HG03432 (cell line): ENCODE data around the gene PDSS2.
"Not testable (repeated sequence)": the region's sequence is repeated elsewhere in the genome, so short reads cannot be mapped to it uniquely, and the experiment has no call there.

Source experiments
- ATAC-seq: cut with Tn5 transposase; IDR thresholded peaks from one replicate; pipeline ENCODE4 v1.9.1; 2021; ENCODE audit warnings: mild to moderate bottlenecking, moderate library complexity; ENCODE audit not compliant: unreplicated experiment

Gene PDSS2

GRCh38 chr6:107329063-107329860 lies 130.1 kb downstream of the PDSS2 start:
- ATAC-seq: no peak

GRCh38 chr6:107328081-107328480 lies 131.3 kb downstream of the PDSS2 start:
- no peak for ATAC-seq

- no peak for ATAC-seq
Observed at GRCh38 chr6:107323133-107323785, 136.1 kb downstream of the PDSS2 start.

GRCh38 chr6:107321793-107322192 lies 137.6 kb downstream of the PDSS2 start:
- ATAC-seq: no peak

GRCh38 chr6:107319906-107320530 lies 139.3 kb downstream of the PDSS2 start:
- no peak for ATAC-seq

GRCh38 chr6:107318100-107318736 lies 141.1 kb downstream of the PDSS2 start:
- ATAC-seq: peak; percentile 87

GRCh38 chr6:107315114-107315513 lies 144.2 kb downstream of the PDSS2 start:
- ATAC-seq: no peak

- no peak for ATAC-seq
Observed at GRCh38 chr6:107314531-107314939, 144.8 kb downstream of the PDSS2 start.

GRCh38 chr6:107313776-107314175 lies 145.6 kb downstream of the PDSS2 start:
- no peak for ATAC-seq

GRCh38 chr6:107310362-107310761 lies 149.0 kb downstream of the PDSS2 start:
- no peak for ATAC-seq

- no peak for ATAC-seq
Observed at GRCh38 chr6:107308677-107309076, 150.7 kb downstream of the PDSS2 start.

GRCh38 chr6:107305994-107306393 lies 153.4 kb downstream of the PDSS2 start:
- ATAC-seq: not testable (repeated sequence)

- ATAC-seq: no peak
Observed at GRCh38 chr6:107305391-107305790, 154.0 kb downstream of the PDSS2 start.

- no peak for ATAC-seq
Observed at GRCh38 chr6:107304421-107305025, 154.8 kb downstream of the PDSS2 start.

GRCh38 chr6:107293350-107293749 lies 166.0 kb downstream of the PDSS2 start:
- no peak for ATAC-seq

GRCh38 chr6:107292715-107293271 lies 166.6 kb downstream of the PDSS2 start:
- no peak for ATAC-seq

GRCh38 chr6:107290491-107290890 lies 168.9 kb downstream of the PDSS2 start:
- no peak for ATAC-seq

GRCh38 chr6:107289258-107289657 lies 170.1 kb downstream of the PDSS2 start:
- not testable (repeated sequence) for ATAC-seq

GRCh38 chr6:107285683-107286082 lies 173.7 kb downstream of the PDSS2 start:
- not testable (repeated sequence) for ATAC-seq

- ATAC-seq: no peak
Observed at GRCh38 chr6:107284805-107285204, 174.6 kb downstream of the PDSS2 start.

- no peak for ATAC-seq
Observed at GRCh38 chr6:107280791-107281190, 178.6 kb downstream of the PDSS2 start.
